K562 (cell line): Measurements from ENCODE around the gene SHLD1. TPM values are rescaled to one million over a fixed set of nuclear protein-coding genes. Genes with fewer than 3 reads are reported as not detected.

ENCODE experiments used
- CREBBP ChIP-seq: IDR thresholded peaks from one replicate; pipeline ENCODE4 v1.6.1; 2012; ENCODE audit warnings: low read depth, mild to moderate bottlenecking, control low read depth, inconsistent platforms, low read length
- CXXC5 ChIP-seq: fragments of 250-450 bp; sonication (Bioruptor Pico); IDR thresholded peaks from 2 replicates; pipeline ENCODE4 v1.8.0; 2022; ENCODE audit warnings: inconsistent platforms, mild to moderate bottlenecking, moderate library complexity
- DPF2 ChIP-seq: fragments of 450-650 bp; IDR thresholded peaks from 2 replicates; pipeline ENCODE4 v1.6.1; 2016
- MTA1 ChIP-seq: fragments of 450-650 bp; IDR thresholded peaks from 2 replicates; pipeline ENCODE4 v1.6.1; 2017; ENCODE audit warnings: borderline replicate concordance
- SMARCB1 ChIP-seq: IDR thresholded peaks from 2 replicates; pipeline ENCODE4 v1.6.1; 2011; ENCODE audit warnings: improper control_type of control experiment, low read depth; ENCODE audit not compliant: insufficient read length
- STAT5B ChIP-seq: fragments of 250-450 bp; sonication (Bioruptor Pico); IDR thresholded peaks from 2 replicates; pipeline ENCODE4 v1.8.0; 2021; ENCODE audit warnings: mild to moderate bottlenecking, inconsistent platforms
- TAF1 ChIP-seq: IDR thresholded peaks from 2 replicates; pipeline ENCODE4 v1.6.1; 2011; ENCODE audit warnings: mild to moderate bottlenecking, low read length, moderate library complexity; ENCODE audit not compliant: insufficient read depth, control insufficient read depth, severe bottlenecking; ENCODE audit errors: extremely low read depth
- ZNF184 ChIP-seq: sonication (generic); formaldehyde crosslinking; IDR thresholded peaks from 2 replicates; pipeline ENCODE4 v1.5.0; 2020; ENCODE audit warnings: missing genetic modification reagents
- polyA plus RNA-seq, 8 experiments: library from polyadenylated mRNA; depleted of rRNA in 4 of 8; stranded (reverse) in 5 of 8; unstranded in 3 of 8; fragments of >200 nt; fragmentation: Nextera tagmentation in 2 of 8; fragmentation: Illumina TruSeq in 1 of 8; extraction: Ambion mirVana in 2 of 8; extraction: Trizol in 1 of 8; gene quantifications; 2 replicates each; pipeline versions ENCODE4 v1.2.1 to v1.2.3, GENCODE V29; 2011 to 2014; ENCODE audit warnings: inconsistent platforms in 1 of 8, missing spikeins in 1 of 8
- total RNA-seq, 7 experiments: library from RNA; depleted of rRNA in 6 of 7; stranded (reverse); fragments of >200 nt in 6 of 7; fragmentation: Illumina TruSeq in 2 of 7; extraction: Trizol in 2 of 7; gene quantifications; 2 replicates each; pipeline versions ENCODE4 v1.2.1 to v1.2.3, GENCODE V29; 2011 to 2021; ENCODE audit warnings: low replicate concordance in 1 of 7
- TF ChIP-seq, protein P1 (sequence below): fragments of 450-650 bp; IDR thresholded peaks from 2 replicates; pipeline ENCODE4 v1.6.1; 2014; ENCODE audit warnings: low read depth, mild to moderate bottlenecking, moderate library complexity, borderline replicate concordance
- TF ChIP-seq, protein P2 (sequence below): fragments of 450-650 bp; IDR thresholded peaks from 2 replicates; pipeline ENCODE4 v1.6.1; 2016; ENCODE audit warnings: low read depth

The SHLD1 gene
- total and polyA plus RNA-seq, 9 of the 15 experiments (the other 6 are each of a cell fraction or from before 2014, with no cell fraction given), result 3.7 to 21.6 (median 8.2) TPM

DNA sequence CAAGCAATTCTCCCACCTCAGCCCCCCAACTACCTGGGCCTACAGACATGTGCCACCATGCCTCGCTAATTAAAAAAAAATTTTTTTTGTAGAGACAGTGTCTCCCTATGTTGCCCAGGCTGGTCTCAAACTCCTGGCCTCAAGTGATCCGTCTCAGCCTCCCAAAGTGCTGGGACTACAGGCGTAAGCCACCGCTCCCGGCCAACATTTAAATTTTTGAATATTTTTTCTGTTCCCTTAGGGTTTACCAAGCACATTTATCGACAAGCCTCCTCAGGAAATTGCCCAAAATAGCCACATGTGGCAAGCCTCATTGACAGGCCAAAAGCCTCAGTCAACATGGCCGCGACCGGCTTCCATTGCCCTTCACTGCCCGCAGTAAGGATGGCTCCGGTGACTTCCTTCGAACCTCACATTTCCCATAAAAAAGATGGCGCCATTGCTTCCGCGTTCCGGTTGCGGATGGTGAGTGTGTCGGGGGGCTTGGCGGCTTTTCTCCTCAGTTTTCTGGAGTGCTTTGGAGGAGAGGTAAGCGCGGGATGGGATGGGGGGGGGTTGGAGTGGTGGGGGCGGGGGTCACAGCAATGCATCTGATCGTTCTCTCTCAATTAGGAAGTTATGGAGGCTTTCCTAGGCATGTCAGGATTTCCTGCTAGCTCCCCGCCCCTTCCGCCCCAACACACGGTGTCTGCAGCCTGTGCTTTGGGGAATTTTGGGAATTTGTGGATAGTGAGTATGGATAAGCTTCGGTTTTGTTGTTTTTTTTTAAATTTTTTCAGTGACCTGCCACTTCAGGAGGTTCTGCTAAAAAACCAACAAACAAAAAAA lies at the start of gene SHLD1 (continued):
- no peak for TF ChIP-seq MTA1
- TF ChIP-seq TAF1, result peak; percentile 91
- no peak for TF ChIP-seq STAT5B (CRISPR knock-in tag)
- no peak for TF ChIP-seq ZNF184 (CRISPR knock-in tag)
- TF ChIP-seq, protein P1, sequence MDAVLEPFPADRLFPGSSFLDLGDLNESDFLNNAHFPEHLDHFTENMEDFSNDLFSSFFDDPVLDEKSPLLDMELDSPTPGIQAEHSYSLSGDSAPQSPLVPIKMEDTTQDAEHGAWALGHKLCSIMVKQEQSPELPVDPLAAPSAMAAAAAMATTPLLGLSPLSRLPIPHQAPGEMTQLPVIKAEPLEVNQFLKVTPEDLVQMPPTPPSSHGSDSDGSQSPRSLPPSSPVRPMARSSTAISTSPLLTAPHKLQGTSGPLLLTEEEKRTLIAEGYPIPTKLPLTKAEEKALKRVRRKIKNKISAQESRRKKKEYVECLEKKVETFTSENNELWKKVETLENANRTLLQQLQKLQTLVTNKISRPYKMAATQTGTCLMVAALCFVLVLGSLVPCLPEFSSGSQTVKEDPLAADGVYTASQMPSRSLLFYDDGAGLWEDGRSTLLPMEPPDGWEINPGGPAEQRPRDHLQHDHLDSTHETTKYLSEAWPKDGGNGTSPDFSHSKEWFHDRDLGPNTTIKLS, result no peak
- peak; percentile 52 for TF ChIP-seq CXXC5 (CRISPR knock-in tag)
- TF ChIP-seq, protein P2, sequence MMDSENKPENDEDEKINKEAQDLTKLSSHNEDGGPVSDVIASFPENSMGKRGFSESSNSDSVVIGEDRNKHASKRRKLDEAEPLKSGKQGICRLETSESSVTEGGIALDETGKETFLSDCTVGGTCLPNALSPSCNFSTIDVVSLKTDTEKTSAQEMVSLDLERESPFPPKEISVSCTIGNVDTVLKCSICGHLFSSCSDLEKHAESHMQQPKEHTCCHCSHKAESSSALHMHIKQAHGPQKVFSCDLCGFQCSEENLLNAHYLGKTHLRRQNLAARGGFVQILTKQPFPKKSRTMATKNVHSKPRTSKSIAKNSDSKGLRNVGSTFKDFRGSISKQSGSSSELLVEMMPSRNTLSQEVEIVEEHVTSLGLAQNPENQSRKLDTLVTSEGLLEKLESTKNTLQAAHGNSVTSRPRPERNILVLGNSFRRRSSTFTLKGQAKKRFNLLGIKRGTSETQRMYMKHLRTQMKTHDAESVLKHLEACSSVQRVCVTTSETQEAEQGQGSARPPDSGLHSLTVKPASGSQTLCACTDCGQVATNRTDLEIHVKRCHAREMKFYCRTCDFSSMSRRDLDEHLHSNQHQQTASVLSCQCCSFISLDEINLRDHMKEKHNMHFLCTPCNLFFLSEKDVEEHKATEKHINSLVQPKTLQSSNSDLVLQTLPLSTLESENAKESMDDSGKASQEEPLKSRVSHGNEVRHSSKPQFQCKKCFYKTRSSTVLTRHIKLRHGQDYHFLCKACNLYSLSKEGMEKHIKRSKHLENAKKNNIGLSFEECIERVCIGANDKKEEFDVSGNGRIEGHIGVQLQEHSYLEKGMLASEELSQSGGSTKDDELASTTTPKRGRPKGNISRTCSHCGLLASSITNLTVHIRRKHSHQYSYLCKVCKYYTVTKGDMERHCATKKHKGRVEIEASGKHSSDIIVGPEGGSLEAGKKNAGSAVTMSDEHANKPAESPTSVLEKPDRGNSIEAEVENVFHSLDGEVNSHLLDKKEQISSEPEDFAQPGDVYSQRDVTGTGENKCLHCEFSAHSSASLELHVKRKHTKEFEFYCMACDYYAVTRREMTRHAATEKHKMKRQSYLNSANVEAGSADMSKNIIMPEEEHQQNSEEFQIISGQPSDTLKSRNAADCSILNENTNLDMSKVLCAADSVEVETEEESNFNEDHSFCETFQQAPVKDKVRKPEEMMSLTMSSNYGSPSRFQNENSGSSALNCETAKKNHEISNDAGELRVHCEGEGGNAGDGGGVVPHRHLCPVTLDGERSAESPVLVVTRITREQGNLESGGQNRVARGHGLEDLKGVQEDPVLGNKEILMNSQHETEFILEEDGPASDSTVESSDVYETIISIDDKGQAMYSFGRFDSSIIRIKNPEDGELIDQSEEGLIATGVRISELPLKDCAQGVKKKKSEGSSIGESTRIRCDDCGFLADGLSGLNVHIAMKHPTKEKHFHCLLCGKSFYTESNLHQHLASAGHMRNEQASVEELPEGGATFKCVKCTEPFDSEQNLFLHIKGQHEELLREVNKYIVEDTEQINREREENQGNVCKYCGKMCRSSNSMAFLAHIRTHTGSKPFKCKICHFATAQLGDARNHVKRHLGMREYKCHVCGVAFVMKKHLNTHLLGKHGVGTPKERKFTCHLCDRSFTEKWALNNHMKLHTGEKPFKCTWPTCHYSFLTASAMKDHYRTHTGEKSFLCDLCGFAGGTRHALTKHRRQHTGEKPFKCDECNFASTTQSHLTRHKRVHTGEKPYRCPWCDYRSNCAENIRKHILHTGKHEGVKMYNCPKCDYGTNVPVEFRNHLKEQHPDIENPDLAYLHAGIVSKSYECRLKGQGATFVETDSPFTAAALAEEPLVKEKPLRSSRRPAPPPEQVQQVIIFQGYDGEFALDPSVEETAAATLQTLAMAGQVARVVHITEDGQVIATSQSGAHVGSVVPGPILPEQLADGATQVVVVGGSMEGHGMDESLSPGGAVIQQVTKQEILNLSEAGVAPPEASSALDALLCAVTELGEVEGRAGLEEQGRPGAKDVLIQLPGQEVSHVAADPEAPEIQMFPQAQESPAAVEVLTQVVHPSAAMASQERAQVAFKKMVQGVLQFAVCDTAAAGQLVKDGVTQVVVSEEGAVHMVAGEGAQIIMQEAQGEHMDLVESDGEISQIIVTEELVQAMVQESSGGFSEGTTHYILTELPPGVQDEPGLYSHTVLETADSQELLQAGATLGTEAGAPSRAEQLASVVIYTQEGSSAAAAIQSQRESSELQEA, result no peak
- TF ChIP-seq SMARCB1, result no peak
- TF ChIP-seq DPF2, result no peak
- no peak for TF ChIP-seq CREBBP
